GM12878 (cell line): ENCODE data around the gene PLA2G1B. TPM values are rescaled to one million over a fixed set of nuclear protein-coding genes. Genes with fewer than 3 reads are reported as not detected.

Source experiments
- ATAC-seq: fragments of 200-7000 bp; cut with Tn5 transposase; 3 replicates; pipeline ENCODE4 v1.9.1; 2020; ENCODE audit warnings: mild to moderate bottlenecking, moderate library complexity
- BruUV-seq: library from RNA; stranded (reverse); fragments of 400-500 nt; replicated peaks from 2 replicates; lab custom pipeline; 2021; lab: Mats Ljungman, UMichigan
- CTCF ChIA-PET: fragments of 300-600 bp; sonication (Branson Sonifier 250); formaldehyde crosslinking; extraction: SDS; loops from one replicate; lab custom pipeline; 2021; ENCODE audit warnings: inconsistent platforms; lab: Yijun Ruan, JAX
- POLR2A ChIA-PET: fragments of 350-600 bp; formaldehyde crosslinking; extraction: SDS; loops from one replicate; lab custom pipeline; 2021; ENCODE audit warnings: inconsistent platforms; lab: Charles Lee
- RAD21 ChIA-PET: fragments of 300-600 bp; sonication (Branson Sonifier 250); formaldehyde crosslinking; loops from one replicate; lab custom pipeline; 2023; ENCODE audit warnings: antibody characterized with exemption; ENCODE audit not compliant: unreplicated experiment; lab: Charles Lee
- SMC1A ChIA-PET: fragments of 300-600 bp; sonication (Branson Sonifier 250); formaldehyde crosslinking; loops from one replicate; lab custom pipeline; 2023; ENCODE audit not compliant: unreplicated experiment, uncharacterized antibody; lab: Charles Lee
- DNase-seq: peaks from one replicate; pipeline ENCODE4 v3.0.0-alpha.2; 2011; ENCODE audit warnings: low read depth, low spot score
- FAIRE-seq: peaks from 3 replicates; lab custom pipeline; 2011; peaks lifted over from hg19 to GRCh38; lab: Jason Lieb, UNC
- H2AFZ ChIP-seq: 2 replicates; pipeline ENCODE4 v1.6.0; 2011; ENCODE audit warnings: low read depth, low read length, control low read depth; ENCODE audit not compliant: control insufficient read depth
- H3K27ac ChIP-seq: 2 replicates; pipeline ENCODE4 v1.5.1; 2011; ENCODE audit warnings: control low read depth; ENCODE audit not compliant: control insufficient read depth, insufficient read depth
- H3K27me3 ChIP-seq, 2 experiments: replicated peaks in 1 of 2; 2 replicates each; pipeline versions ENCODE4 v1.6.0 to v1.6.1; 2011; ENCODE audit warnings: low read length in 1 of 2; ENCODE audit not compliant: control insufficient read depth in 2 of 2, insufficient read depth in 2 of 2
- H3K36me3 ChIP-seq, 2 experiments: 2 replicates each; pipeline ENCODE4 v1.5.1; 2011; ENCODE audit warnings: low read length in 1 of 2; ENCODE audit not compliant: control insufficient read depth in 2 of 2, insufficient read depth in 2 of 2
- H3K4me1 ChIP-seq: 2 replicates; pipeline ENCODE4 v1.6.1; 2011; ENCODE audit warnings: mild to moderate bottlenecking, low read length, moderate library complexity, mixed read lengths; ENCODE audit not compliant: control insufficient read depth, insufficient read depth
- H3K4me2 ChIP-seq: 2 replicates; pipeline ENCODE4 v1.6.0; 2011; ENCODE audit warnings: control low read depth; ENCODE audit not compliant: control insufficient read depth, insufficient read depth
- H3K4me3 ChIP-seq: fragments of 200-600 bp; sonication (generic); 2 replicates; pipeline ENCODE4 v1.5.1; 2016
- H3K79me2 ChIP-seq: 2 replicates; pipeline ENCODE4 v1.6.0; 2011; ENCODE audit warnings: low read length; ENCODE audit not compliant: control insufficient read depth, insufficient read depth
- H3K9ac ChIP-seq: 2 replicates; pipeline ENCODE4 v1.8.0; 2011; ENCODE audit warnings: low read length, control low read depth, mixed read lengths; ENCODE audit not compliant: control insufficient read depth, insufficient read depth
- H3K9me3 ChIP-seq: replicated peaks from 3 replicates; pipeline ENCODE4 v1.5.1; 2011; ENCODE audit warnings: mild to moderate bottlenecking, low read length; ENCODE audit not compliant: control insufficient read depth, insufficient read depth
- H4K20me1 ChIP-seq: 2 replicates; pipeline ENCODE4 v1.6.0; 2011; ENCODE audit not compliant: control insufficient read depth, insufficient read depth
- BCL11A ChIP-seq: IDR thresholded peaks from 2 replicates; pipeline ENCODE4 v1.6.1; 2011; ENCODE audit warnings: low read depth, low read length
- BHLHE40 ChIP-seq, 2 experiments: fragments of 450-650 bp in 1 of 2; IDR thresholded peaks; 2 replicates each; pipeline ENCODE4 v1.6.1; 2011 to 2017; ENCODE audit warnings: low read depth in 2 of 2, borderline replicate concordance in 1 of 2, improper control_type of control experiment in 1 of 2, low read length in 1 of 2, mild to moderate bottlenecking in 1 of 2
- LARP7 ChIP-seq: fragments of 450-650 bp; IDR thresholded peaks from 2 replicates; pipeline ENCODE4 v1.6.1; 2017; ENCODE audit warnings: mild to moderate bottlenecking
- RAD21 ChIP-seq: IDR thresholded peaks from 2 replicates; pipeline ENCODE4 v1.6.1; 2011; ENCODE audit warnings: mild to moderate bottlenecking, low read depth, low read length, moderate library complexity; ENCODE audit not compliant: insufficient read depth
- RB1 ChIP-seq: fragments of 450-650 bp; formaldehyde crosslinking; IDR thresholded peaks from 2 replicates; pipeline ENCODE4 v1.6.1; 2017; ENCODE audit warnings: mild to moderate bottlenecking, borderline replicate concordance
- RUNX3 ChIP-seq: IDR thresholded peaks from 2 replicates; pipeline ENCODE4 v1.6.1; 2012; ENCODE audit warnings: low read length, inconsistent platforms
- SMAD1 ChIP-seq: fragments of 450-650 bp; IDR thresholded peaks from 2 replicates; pipeline ENCODE4 v1.6.1; 2018; ENCODE audit warnings: mild to moderate bottlenecking, low read depth; ENCODE audit not compliant: partially characterized antibody
- SMC3 ChIP-seq: IDR thresholded peaks from 2 replicates; pipeline ENCODE4 v1.6.1; 2011; ENCODE audit warnings: low read length, improper control_type of control experiment, borderline replicate concordance
- STAT3 ChIP-seq: IDR thresholded peaks from 2 replicates; pipeline ENCODE4 v1.6.1; 2011; ENCODE audit warnings: low read depth, low read length, improper control_type of control experiment
- YY1 ChIP-seq: IDR thresholded peaks from 2 replicates; pipeline ENCODE4 v1.6.1; 2011; ENCODE audit warnings: low read depth, mild to moderate bottlenecking, low read length
- WGBS: methylation state at CpG from one replicate; pipeline ENCODE4 v1.1.6; 2016; ENCODE audit warnings: low lambda C conversion rate; ENCODE audit not compliant: insufficient replicate concordance, insufficient coverage; ENCODE audit errors: missing lambda C conversion rate; 5-methylcytosine and 5-hydroxymethylcytosine counted together
- in situ Hi-C: fragments of 300-500 bp; cut with MboI; formaldehyde crosslinking; loops from 9 replicates; pipeline ENCODE4 v1.14.3; 2018; ENCODE audit warnings: mixed read lengths
- intact Hi-C: fragments of 100-400 bp; cut with micrococcal nuclease; formaldehyde crosslinking; loops from one replicate; pipeline ENCODE4 v1.14.2; 2022; ENCODE audit not compliant: unreplicated experiment
- polyA plus RNA-seq, 11 experiments: library from polyadenylated mRNA; depleted of rRNA in 4 of 11; unstranded in 6 of 11; stranded (reverse) in 5 of 11; fragments of >200 nt; fragmentation: Nextera tagmentation in 4 of 11; fragmentation: Illumina TruSeq in 1 of 11; extraction: Ambion mirVana in 4 of 11; extraction: Trizol in 1 of 11; gene quantifications; 1 replicate in 1 of 11; 2 replicates in 10 of 11; pipeline versions ENCODE4 v1.2.1 to v1.2.3, GENCODE V29; 2011 to 2016; ENCODE audit warnings: inconsistent platforms in 2 of 11, missing spikeins in 2 of 11, low read depth in 1 of 11
- total RNA-seq, 4 experiments: library from RNA; depleted of rRNA in 3 of 4; stranded (reverse); fragments of >200 nt in 3 of 4; fragmentation: Illumina TruSeq in 1 of 4; extraction: Trizol in 1 of 4; gene quantifications; 2 replicates each; pipeline versions ENCODE4 v1.2.1 to v1.2.3, GENCODE V29; 2013 to 2021
- TF ChIP-seq, protein P1 (sequence below): fragments of 450-650 bp; IDR thresholded peaks from 2 replicates; pipeline ENCODE4 v1.6.1; 2016; ENCODE audit warnings: mild to moderate bottlenecking
- TF ChIP-seq, protein P2 (sequence below): IDR thresholded peaks from 2 replicates; pipeline ENCODE4 v1.6.1; 2011; ENCODE audit warnings: mild to moderate bottlenecking, low read depth, low read length, moderate library complexity; ENCODE audit not compliant: insufficient replicate concordance
- TF ChIP-seq, protein P3 (sequence below), 3 experiments: IDR thresholded peaks in 2 of 3; conservative IDR thresholded peaks in 1 of 3; 2 replicates each; pipeline ENCODE4 v1.5.1; 2011; ENCODE audit warnings: low read depth in 3 of 3, low read length in 3 of 3, mild to moderate bottlenecking in 3 of 3, control low read depth in 2 of 3, moderate library complexity in 2 of 3, inconsistent platforms in 1 of 3, mixed read lengths in 1 of 3; ENCODE audit not compliant: control insufficient read depth in 2 of 3, insufficient read depth in 1 of 3; ENCODE audit errors: extremely low read depth in 1 of 3

Gene PLA2G1B
- total and polyA plus RNA-seq, 10 of the 15 experiments (the other 5 are each of a cell fraction or from before 2014, with no cell fraction given), result not detected

- FAIRE-seq, result peak; percentile 93
- WGBS, result 76% methylated on average over 13 of the region's 13 CpGs
- Histone ChIP-seq H4K20me1 (no peaks in the 10 kb centered on the region), H3K9me3 (no peaks in the 10 kb centered on the region), H3K4me2 (no peak overlapping the region), H3K4me3 (no peak overlapping the region), H3K79me2 (no peaks in the 10 kb centered on the region), H3K36me3 (no peaks in the 10 kb centered on the region), H2AFZ (no peak overlapping the region), H3K4me1 (no peaks in the 10 kb centered on the region), H3K27me3 (peaks cover 0 to 1% of the 10 kb centered on the region in 2 experiments; a peak in 1 of 4 replicates), H3K9ac (no peak overlapping the region), H3K27ac (no peak overlapping the region)
- BruUV-seq, result no TSS peak
- POLR2A ChIA-PET, result no interaction called here
- peak; percentile 97 for ATAC-seq
- TF ChIP-seq LARP7 (0 out of 2 replicates have a peak, but pooled peaks have one; percentile 37), BCL11A (no peak), SMC3 (peak; percentile 74; the same call in 1 of the 2 replicates), SMAD1 (no peak), STAT3 (no peak), RUNX3 (peak; percentile 39; the same call in 1 of the 2 replicates), RAD21 (peak; percentile 75), YY1 (0 out of 2 replicates have a peak, but pooled peaks have one; percentile 49), RB1 (no peak), BHLHE40 (IDR thresholded peaks at IDR 0.05; ENCODE audit: borderline replicate concordance in 1 of 2, low read depth in 2 of 2, low read length in 1 of 2) (0 out of 4 replicates have a peak, but pooled peaks of 1 of the 2 experiments have one; percentile 10)
- TF ChIP-seq, protein P1, sequence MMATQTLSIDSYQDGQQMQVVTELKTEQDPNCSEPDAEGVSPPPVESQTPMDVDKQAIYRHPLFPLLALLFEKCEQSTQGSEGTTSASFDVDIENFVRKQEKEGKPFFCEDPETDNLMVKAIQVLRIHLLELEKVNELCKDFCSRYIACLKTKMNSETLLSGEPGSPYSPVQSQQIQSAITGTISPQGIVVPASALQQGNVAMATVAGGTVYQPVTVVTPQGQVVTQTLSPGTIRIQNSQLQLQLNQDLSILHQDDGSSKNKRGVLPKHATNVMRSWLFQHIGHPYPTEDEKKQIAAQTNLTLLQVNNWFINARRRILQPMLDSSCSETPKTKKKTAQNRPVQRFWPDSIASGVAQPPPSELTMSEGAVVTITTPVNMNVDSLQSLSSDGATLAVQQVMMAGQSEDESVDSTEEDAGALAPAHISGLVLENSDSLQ, result peak; percentile 73
- TF ChIP-seq, protein P2, sequence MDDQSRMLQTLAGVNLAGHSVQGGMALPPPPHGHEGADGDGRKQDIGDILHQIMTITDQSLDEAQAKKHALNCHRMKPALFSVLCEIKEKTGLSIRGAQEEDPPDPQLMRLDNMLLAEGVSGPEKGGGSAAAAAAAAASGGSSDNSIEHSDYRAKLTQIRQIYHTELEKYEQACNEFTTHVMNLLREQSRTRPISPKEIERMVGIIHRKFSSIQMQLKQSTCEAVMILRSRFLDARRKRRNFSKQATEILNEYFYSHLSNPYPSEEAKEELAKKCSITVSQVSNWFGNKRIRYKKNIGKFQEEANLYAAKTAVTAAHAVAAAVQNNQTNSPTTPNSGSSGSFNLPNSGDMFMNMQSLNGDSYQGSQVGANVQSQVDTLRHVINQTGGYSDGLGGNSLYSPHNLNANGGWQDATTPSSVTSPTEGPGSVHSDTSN, result peak; percentile 41
- TF ChIP-seq, protein P3, sequence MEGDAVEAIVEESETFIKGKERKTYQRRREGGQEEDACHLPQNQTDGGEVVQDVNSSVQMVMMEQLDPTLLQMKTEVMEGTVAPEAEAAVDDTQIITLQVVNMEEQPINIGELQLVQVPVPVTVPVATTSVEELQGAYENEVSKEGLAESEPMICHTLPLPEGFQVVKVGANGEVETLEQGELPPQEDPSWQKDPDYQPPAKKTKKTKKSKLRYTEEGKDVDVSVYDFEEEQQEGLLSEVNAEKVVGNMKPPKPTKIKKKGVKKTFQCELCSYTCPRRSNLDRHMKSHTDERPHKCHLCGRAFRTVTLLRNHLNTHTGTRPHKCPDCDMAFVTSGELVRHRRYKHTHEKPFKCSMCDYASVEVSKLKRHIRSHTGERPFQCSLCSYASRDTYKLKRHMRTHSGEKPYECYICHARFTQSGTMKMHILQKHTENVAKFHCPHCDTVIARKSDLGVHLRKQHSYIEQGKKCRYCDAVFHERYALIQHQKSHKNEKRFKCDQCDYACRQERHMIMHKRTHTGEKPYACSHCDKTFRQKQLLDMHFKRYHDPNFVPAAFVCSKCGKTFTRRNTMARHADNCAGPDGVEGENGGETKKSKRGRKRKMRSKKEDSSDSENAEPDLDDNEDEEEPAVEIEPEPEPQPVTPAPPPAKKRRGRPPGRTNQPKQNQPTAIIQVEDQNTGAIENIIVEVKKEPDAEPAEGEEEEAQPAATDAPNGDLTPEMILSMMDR (IDR thresholded peaks at IDR 0.05 in 2 of 3, conservative IDR thresholded peaks at IDR 0.05 in 1 of 3; ENCODE audit: control insufficient read depth in 2 of 3, extremely low read depth in 1 of 3, insufficient read depth in 1 of 3, low read depth in 3 of 3, low read length in 3 of 3), result peak; percentile 85 to 94 (median 89)
- RAD21 ChIA-PET, result interaction anchor here (1.0 to 1.5 kb wide), 3 partner anchors 30 to 128 kb away, joined by 3 to 11 read pairs (median 4); partner anchors contain the start of gene PLA2G1B
- in situ Hi-C loops (loop anchor here (5.0 kb wide), 1 partner anchor 76 kb away; no protein-coding TSS in a partner anchor), intact Hi-C loops (loop anchor here (1.0 kb wide), 1 partner anchor 74 kb away; no protein-coding TSS in a partner anchor)
- CTCF ChIA-PET, result interaction anchor here (0.6 to 1.6 kb wide), 11 partner anchors 11 to 389 kb away, joined by 3 to 12 read pairs (median 4); no protein-coding TSS in a partner anchor
- peak; percentile 17 for DNase-seq
- SMC1A ChIA-PET, result interaction anchor here (0.9 to 1.0 kb wide), 3 partner anchors 73 to 140 kb away, joined by 3 read pairs; no protein-coding TSS in a partner anchor
Observed at GRCh38 chr12:120356567-120357030, 29.0 kb upstream of the PLA2G1B start.
